GM12801 (cell line): ENCODE results near the gene CMPK1.

Experiments used
- CTCF ChIP-seq: IDR thresholded peaks from one replicate; pipeline ENCODE4 v1.5.1; 2011; ENCODE audit warnings: control low read depth; ENCODE audit not compliant: insufficient read length; ENCODE audit errors: extremely low read depth

Gene CMPK1

GRCh38 chr1:47323599-47324031 lies 10.0 kb upstream of the CMPK1 start:
- no peak for TF ChIP-seq CTCF

GRCh38 chr1:47324682-47325081 lies 8.9 kb upstream of the CMPK1 start:
- TF ChIP-seq CTCF, result no peak

GRCh38 chr1:47325528-47325927 lies 8.1 kb upstream of the CMPK1 start:
- TF ChIP-seq CTCF, result no peak

- no peak for TF ChIP-seq CTCF
Measured at GRCh38 chr1:47326271-47326670, 7.3 kb upstream of the CMPK1 start.

GRCh38 chr1:47328992-47329391 lies 4.6 kb upstream of the CMPK1 start:
- TF ChIP-seq CTCF, result no peak

- TF ChIP-seq CTCF, result no peak
Measured at GRCh38 chr1:47330212-47330611, 3.4 kb upstream of the CMPK1 start.

GRCh38 chr1:47331875-47332274 lies 1.7 kb upstream of the CMPK1 start:
- TF ChIP-seq CTCF, result no peak
